Middle frontal gyrus (tissue), 1 donor: ENCODE measurements around the gene NFKBIL1.
"Not testable (repeated sequence)": the region's sequence is repeated elsewhere in the genome, so short reads cannot be mapped to it uniquely, and the experiment has no call there.

Experiments used
- DNase-seq: peaks from one replicate; pipeline ENCODE4 v3.0.0-alpha.2; 2015; ENCODE audit warnings: low spot score; ENCODE audit errors: extremely low spot score

NFKBIL1 gene

GRCh38 chr6:31546958-31547726, at the start of gene NFKBIL1:
NFKBIL1 (plus strand) TSS chr6:31547608; CDS start chr6:31547695, 87 bp downstream.
- DNase-seq = peak; percentile 96

- no peak for DNase-seq
Measured at GRCh38 chr6:31498748-31499147, 48.7 kb upstream of the NFKBIL1 start.

- DNase-seq = not testable (repeated sequence)
Measured at GRCh38 chr6:31499648-31500047, 47.8 kb upstream of the NFKBIL1 start.

- DNase-seq = no peak
Measured at GRCh38 chr6:31502586-31502985, 44.8 kb upstream of the NFKBIL1 start.

- DNase-seq = not testable (repeated sequence)
Measured at GRCh38 chr6:31509036-31509435, 38.4 kb upstream of the NFKBIL1 start.

- no peak for DNase-seq
Measured at GRCh38 chr6:31510007-31510406, 37.4 kb upstream of the NFKBIL1 start.

- no peak for DNase-seq
Measured at GRCh38 chr6:31513456-31514165, 33.8 kb upstream of the NFKBIL1 start.

GRCh38 chr6:31521835-31522234, 25.6 kb upstream of the NFKBIL1 start:
- DNase-seq = no peak

GRCh38 chr6:31525553-31525931, 21.9 kb upstream of the NFKBIL1 start:
- no peak for DNase-seq

- DNase-seq = no peak
Measured at GRCh38 chr6:31525932-31526591, 21.3 kb upstream of the NFKBIL1 start.

- DNase-seq = no peak
Measured at GRCh38 chr6:31528307-31528777, 19.1 kb upstream of the NFKBIL1 start.

GRCh38 chr6:31528821-31529328, 18.5 kb upstream of the NFKBIL1 start, which contains the start of gene MCCD1:
MCCD1 (plus strand) TSS chr6:31528962; CDS start chr6:31529015, 53 bp downstream.
- DNase-seq = no peak

- no peak for DNase-seq
Measured at GRCh38 chr6:31529329-31530150, 17.9 kb upstream of the NFKBIL1 start.

- DNase-seq = no peak
Measured at GRCh38 chr6:31530659-31531058, 16.7 kb upstream of the NFKBIL1 start.

GRCh38 chr6:31531162-31531561, 16.2 kb upstream of the NFKBIL1 start:
- DNase-seq = no peak

- no peak for DNase-seq
Measured at GRCh38 chr6:31531771-31532643, 15.4 kb upstream of the NFKBIL1 start.

GRCh38 chr6:31532644-31533454, 14.6 kb upstream of the NFKBIL1 start:
- no peak for DNase-seq

GRCh38 chr6:31533455-31533841, 14.0 kb upstream of the NFKBIL1 start:
- no peak for DNase-seq

GRCh38 chr6:31534011-31534410, 13.4 kb upstream of the NFKBIL1 start:
- no peak for DNase-seq
